Neuronal stem cell (in vitro differentiated cells): ENCODE measurements around the gene PLEKHN1.
A peak's percentile ranks its signal among the peaks of the same experiment; 100 is the strongest.

ENCODE experiments used
- DNase-seq: peaks from one replicate; pipeline ENCODE4 v3.0.0-alpha.2; 2013; ENCODE audit warnings: low spot score
- H2AFZ ChIP-seq: one replicate; pipeline ENCODE4 v1.6.1; 2013; ENCODE audit warnings: mild to moderate bottlenecking, low read length, inconsistent platforms
- H2AK5ac ChIP-seq: 2 replicates; pipeline ENCODE4 v1.6.1; 2013; ENCODE audit warnings: low read depth, mild to moderate bottlenecking, inconsistent platforms, low read length, moderate library complexity, mixed read lengths
- H2BK120ac ChIP-seq: 2 replicates; pipeline ENCODE4 v1.6.1; 2013; ENCODE audit warnings: low read depth, mild to moderate bottlenecking, inconsistent platforms, low read length, moderate library complexity, mixed read lengths
- H2BK12ac ChIP-seq: one replicate; pipeline ENCODE4 v1.6.1; 2013; ENCODE audit warnings: low read length, inconsistent platforms
- H2BK15ac ChIP-seq: 2 replicates; pipeline ENCODE4 v1.6.1; 2013; ENCODE audit warnings: mild to moderate bottlenecking, low read length, inconsistent platforms, mixed read lengths
- H2BK5ac ChIP-seq: one replicate; pipeline ENCODE4 v1.6.1; 2013; ENCODE audit warnings: inconsistent platforms, mild to moderate bottlenecking, low read length, moderate library complexity
- H3K14ac ChIP-seq: one replicate; pipeline ENCODE4 v1.6.1; 2013; ENCODE audit warnings: low read length, inconsistent platforms
- H3K18ac ChIP-seq: 2 replicates; pipeline ENCODE4 v1.6.1; 2013; ENCODE audit warnings: low read length, inconsistent platforms
- H3K23ac ChIP-seq: 2 replicates; pipeline ENCODE4 v1.6.1; 2013; ENCODE audit warnings: low read depth, mild to moderate bottlenecking, mixed read lengths, low read length, inconsistent platforms; ENCODE audit not compliant: poor library complexity
- H3K27ac ChIP-seq: replicated peaks from 3 replicates; pipeline ENCODE4 v1.5.1; 2013; ENCODE audit warnings: low read length, inconsistent platforms
- H3K27me3 ChIP-seq, 3 experiments: 2 replicates each; pipeline ENCODE4 v1.6.1; 2013; ENCODE audit warnings: low read length in 3 of 3, mild to moderate bottlenecking in 2 of 3, inconsistent platforms in 1 of 3, low read depth in 1 of 3, mixed read lengths in 1 of 3, moderate library complexity in 1 of 3; ENCODE audit not compliant: control insufficient read depth in 3 of 3, insufficient read depth in 3 of 3
- H3K36me3 ChIP-seq, 2 donors: replicated peaks in 1 of 2; 2 replicates each; pipeline ENCODE4 v1.6.1; 2013; ENCODE audit warnings: low read length in 2 of 2; ENCODE audit not compliant: control insufficient read depth in 2 of 2, insufficient read depth in 2 of 2
- H3K4ac ChIP-seq: 2 replicates; pipeline ENCODE4 v1.6.1; 2013; ENCODE audit warnings: inconsistent platforms, mild to moderate bottlenecking, low read length, moderate library complexity
- H3K4me1 ChIP-seq, 2 donors: 1 replicate in 1 of 2; 2 replicates in 1 of 2; pipeline ENCODE4 v1.6.1; 2013; ENCODE audit warnings: low read length in 2 of 2, low read depth in 1 of 2; ENCODE audit not compliant: control insufficient read depth in 2 of 2, insufficient read depth in 1 of 2
- H3K4me2 ChIP-seq: one replicate; pipeline ENCODE4 v1.6.1; 2013; ENCODE audit warnings: mild to moderate bottlenecking, low read length, inconsistent platforms; ENCODE audit not compliant: insufficient read depth, poor library complexity, severe bottlenecking
- H3K4me3 ChIP-seq, 2 donors: 2 replicates each; pipeline ENCODE4 v1.5.1; 2013; ENCODE audit warnings: low read length in 2 of 2, mild to moderate bottlenecking in 2 of 2, inconsistent platforms in 1 of 2, moderate library complexity in 1 of 2
- H3K79me1 ChIP-seq: one replicate; pipeline ENCODE4 v1.6.1; 2013; ENCODE audit warnings: low read depth, mild to moderate bottlenecking, inconsistent platforms, low read length, moderate library complexity
- H3K9ac ChIP-seq: one replicate; pipeline ENCODE4 v1.6.1; 2013; ENCODE audit warnings: mild to moderate bottlenecking, low read depth, low read length, inconsistent platforms; ENCODE audit not compliant: poor library complexity
- H3K9me3 ChIP-seq, 2 donors: replicated peaks in 1 of 2; 2 replicates each; pipeline versions ENCODE3 to v1.6.1; 2013; ENCODE audit warnings: low read length in 2 of 2, mild to moderate bottlenecking in 2 of 2, inconsistent platforms in 1 of 2, low read depth in 1 of 2, mixed read lengths in 1 of 2, moderate library complexity in 1 of 2; ENCODE audit not compliant: control insufficient read depth in 2 of 2, insufficient read depth in 1 of 2
- H4K8ac ChIP-seq: one replicate; pipeline ENCODE4 v1.6.1; 2013; ENCODE audit warnings: low read depth, mild to moderate bottlenecking, inconsistent platforms, low read length, moderate library complexity
- H4K91ac ChIP-seq: one replicate; pipeline ENCODE4 v1.6.1; 2013; ENCODE audit warnings: low read length, low read depth, mild to moderate bottlenecking, inconsistent platforms; ENCODE audit not compliant: poor library complexity
- WGBS, 2 donors: extraction: QIAGEN DNeasy Blood & Tissue Kit; methylation state at CpG; one replicate each; pipeline ENCODE4 v1.1.7; 2013; ENCODE audit warnings: missing lambda C conversion rate in 2 of 2, mixed read lengths in 1 of 2; ENCODE audit not compliant: insufficient read length in 2 of 2, insufficient replicate concordance in 1 of 2; ENCODE audit errors: extremely low coverage in 2 of 2; 5-methylcytosine and 5-hydroxymethylcytosine counted together

Gene PLEKHN1

GRCh38 chr1:936348-937264 is 29.7 kb upstream of the PLEKHN1 start:
- no CpG with 5 or more reads among the region's 45 CpGs for WGBS, 2 donors
- peaks cover 41 to 91% (median 84%) of the 10 kb centered on the region in 3 experiments for H3K27me3 ChIP-seq

GRCh38 chr1:937521-937920 is 28.8 kb upstream of the PLEKHN1 start:
- Histone ChIP-seq H2BK15ac (no peak overlapping the region), H4K8ac (no peak overlapping the region), H2BK5ac (no peak overlapping the region), H2AFZ (no peak overlapping the region), H3K9ac (peak overlapping the region; percentile 44), H3K4me3 (no peak overlapping the region), H3K4me1 (peaks cover 28 to 29% of the 10 kb centered on the region in 2 donors), H3K4me2 (no peak overlapping the region), H3K9me3 (peaks cover 0 to 3% of the 10 kb centered on the region in 2 donors), H2BK12ac (no peak overlapping the region), H3K18ac (peak overlapping the region; percentile 38), H3K14ac (no peak overlapping the region), H4K91ac (no peak overlapping the region), H3K4ac (no peak overlapping the region), H2BK120ac (no peak overlapping the region), H3K27ac (no peak overlapping the region), H2AK5ac (no peak overlapping the region), H3K36me3 (no peaks in the 10 kb centered on the region), H3K27me3 (peaks cover 42 to 88% (median 81%) of the 10 kb centered on the region in 3 experiments), H3K79me1 (peaks cover 4% of the 10 kb centered on the region), H3K23ac (peak overlapping the region; percentile 65)
- no CpG with 5 or more reads among the region's 16 CpGs for WGBS, 2 donors
- DNase-seq, result no peak

More at GRCh38 chr1:936348-937264, 29.7 kb upstream of the PLEKHN1 start:
- Histone ChIP-seq H3K4me1 (peaks cover 28 to 31% of the 10 kb centered on the region in 2 donors), H2BK15ac (peak overlapping the region; percentile 58), H3K36me3 (no peaks in the 10 kb centered on the region), H3K9me3 (peaks cover 0 to 3% of the 10 kb centered on the region in 2 donors), H3K4me3 (no peak overlapping the region), H2BK5ac (no peak overlapping the region), H3K18ac (peak overlapping the region; percentile 80), H3K23ac (peak overlapping the region; percentile 93), H3K4ac (no peak overlapping the region), H3K27ac (no peak overlapping the region), H2AFZ (no peak overlapping the region), H3K14ac (peak overlapping the region; percentile 38), H3K9ac (no peak overlapping the region), H2BK120ac (no peak overlapping the region), H4K91ac (no peak overlapping the region), H3K79me1 (peaks cover 4% of the 10 kb centered on the region), H2AK5ac (peak overlapping the region; percentile 84), H2BK12ac (peak overlapping the region; percentile 58), H3K4me2 (no peak overlapping the region), H4K8ac (no peak overlapping the region)
- no peak for DNase-seq

- Histone ChIP-seq H2BK15ac (peak overlapping the region; percentile 55), H2BK12ac (peak overlapping the region; percentile 90), H3K4ac (no peak overlapping the region), H2AFZ (no peak overlapping the region), H3K36me3 (no peaks in the 10 kb centered on the region), H4K8ac (no peak overlapping the region), H3K4me2 (no peak overlapping the region), H3K4me1 (peaks cover 31 to 34% of the 10 kb centered on the region in 2 donors), H3K23ac (peak overlapping the region; percentile 95), H3K18ac (no peak overlapping the region), H3K9ac (peak overlapping the region; percentile 44), H2BK120ac (no peak overlapping the region), H3K27ac (no peak overlapping the region), H3K14ac (no peak overlapping the region), H2BK5ac (peak overlapping the region; percentile 53), H3K79me1 (peaks cover 4% of the 10 kb centered on the region), H3K4me3 (no peak overlapping the region), H4K91ac (no peak overlapping the region), H3K27me3 (peaks cover 45 to 88% (median 81%) of the 10 kb centered on the region in 3 experiments), H2AK5ac (peak overlapping the region; percentile 90), H3K9me3 (peaks cover 0 to 3% of the 10 kb centered on the region in 2 donors)
- no CpG with 5 or more reads among the region's 15 CpGs for WGBS, 2 donors
- DNase-seq, result no peak
Observed at GRCh38 chr1:938088-938683, 28.1 kb upstream of the PLEKHN1 start.
